CD4-positive, alpha-beta T cell treated with Interleukin-15 for 1 hour (primary cell): ENCODE measurements around the gene NDUFA7.

Source experiments
- DNase-seq: peaks from one replicate; pipeline ENCODE4 v3.0.0-alpha.2; 2020

Gene NDUFA7

GRCh38 chr19:8261347-8261746 lies 59.8 kb downstream of the NDUFA7 start:
- DNase-seq = no peak
